Measurements from ENCODE around the gene KCNN3.

Gene KCNN3

DNA sequence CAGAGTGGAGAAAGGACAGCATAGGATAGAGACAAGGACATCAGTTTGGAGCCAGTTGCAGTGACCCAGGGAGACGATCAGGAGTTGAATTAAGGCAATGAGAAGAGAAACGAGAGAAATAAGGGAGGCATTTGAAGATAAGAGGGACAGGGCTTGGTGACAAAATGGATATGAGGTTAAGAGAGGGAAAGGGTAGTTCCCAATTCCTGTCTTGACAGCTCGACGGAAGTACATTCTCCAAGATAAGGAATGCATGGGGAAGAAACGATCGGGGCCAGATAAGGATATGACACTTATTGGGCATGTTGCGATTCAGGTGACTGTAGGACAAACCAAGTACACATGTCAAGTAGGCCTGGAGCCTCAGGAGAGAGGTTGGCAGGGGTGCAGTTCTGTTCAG is 18.7 kb upstream of the KCNN3 start:
- Histone ChIP-seq H3K9ac (ENCODE audit: low read depth, low read length) (no peak overlapping the region), H3K36me3 (ENCODE audit: insufficient read depth, low read length) (no peaks in the 10 kb centered on the region), H3K4me1 (ENCODE audit: insufficient read depth, low read length) (no peaks in the 10 kb centered on the region), H3K9me3 (ENCODE audit: control insufficient read depth, insufficient read depth, low read length) (no peaks in the 10 kb centered on the region)

DNA sequence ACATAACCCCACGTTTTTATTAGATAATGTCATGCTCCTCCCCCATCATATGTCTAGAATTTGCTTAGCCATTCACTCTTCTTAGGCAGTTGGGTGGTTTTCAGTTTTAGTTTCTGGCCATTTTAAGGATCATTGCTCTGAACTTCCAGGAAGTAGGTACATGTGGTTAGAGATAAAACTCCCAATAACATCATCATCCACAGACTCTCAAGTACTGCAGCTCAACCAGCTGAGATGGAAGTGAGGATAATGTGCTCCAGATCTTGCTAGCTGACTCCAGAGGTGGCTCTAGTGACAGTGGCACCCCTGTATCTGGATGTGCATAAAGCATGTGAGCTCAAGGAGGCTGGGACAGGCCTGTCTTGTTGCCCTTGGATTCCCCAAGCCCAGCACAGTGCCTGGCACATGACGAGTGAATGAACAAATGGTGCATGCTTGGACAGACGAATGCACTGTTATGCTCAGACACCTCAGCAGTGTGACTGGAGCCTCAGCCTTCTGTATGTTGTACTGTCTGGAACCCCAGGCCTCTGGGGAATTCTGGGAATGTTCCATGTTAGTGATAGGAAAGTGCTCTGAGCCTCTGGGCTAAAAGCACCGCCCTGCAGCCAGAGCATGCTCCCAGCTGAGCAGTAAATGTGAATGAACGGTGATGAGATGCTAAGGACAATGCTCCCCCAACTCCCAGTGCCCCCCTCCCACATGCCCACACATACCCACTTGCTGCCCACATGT is 16.4 kb upstream of the KCNN3 start:
- no peaks in the 10 kb centered on the region for H3K9me3 ChIP-seq (ENCODE audit: control insufficient read depth, insufficient read depth, low read length)
- H3K36me3 ChIP-seq (ENCODE audit: insufficient read depth, low read length): no peaks in the 10 kb centered on the region
- no peaks in the 10 kb centered on the region for H3K4me1 ChIP-seq (ENCODE audit: insufficient read depth, low read length)
- H3K9ac ChIP-seq (ENCODE audit: low read depth, low read length): no peak overlapping the region

GRCh38 chr1:154884869-154885701 is 15.0 kb upstream of the KCNN3 start:
- Histone ChIP-seq H3K4me1 (ENCODE audit: insufficient read depth, low read length) (no peaks in the 10 kb centered on the region), H3K36me3 (ENCODE audit: insufficient read depth, low read length) (no peaks in the 10 kb centered on the region), H3K9me3 (ENCODE audit: control insufficient read depth, insufficient read depth, low read length) (no peaks in the 10 kb centered on the region), H3K9ac (ENCODE audit: low read depth, low read length) (no peak overlapping the region)

- no peak overlapping the region for H3K9ac ChIP-seq (ENCODE audit: low read depth, low read length)
- no peaks in the 10 kb centered on the region for H3K9me3 ChIP-seq (ENCODE audit: control insufficient read depth, insufficient read depth, low read length)
- no peaks in the 10 kb centered on the region for H3K4me1 ChIP-seq (ENCODE audit: insufficient read depth, low read length)
- H3K36me3 ChIP-seq (ENCODE audit: insufficient read depth, low read length): no peaks in the 10 kb centered on the region
These were observed 14.1 kb upstream of the KCNN3 start for GRCh38 chr1:154883919-154884868.

DNA sequence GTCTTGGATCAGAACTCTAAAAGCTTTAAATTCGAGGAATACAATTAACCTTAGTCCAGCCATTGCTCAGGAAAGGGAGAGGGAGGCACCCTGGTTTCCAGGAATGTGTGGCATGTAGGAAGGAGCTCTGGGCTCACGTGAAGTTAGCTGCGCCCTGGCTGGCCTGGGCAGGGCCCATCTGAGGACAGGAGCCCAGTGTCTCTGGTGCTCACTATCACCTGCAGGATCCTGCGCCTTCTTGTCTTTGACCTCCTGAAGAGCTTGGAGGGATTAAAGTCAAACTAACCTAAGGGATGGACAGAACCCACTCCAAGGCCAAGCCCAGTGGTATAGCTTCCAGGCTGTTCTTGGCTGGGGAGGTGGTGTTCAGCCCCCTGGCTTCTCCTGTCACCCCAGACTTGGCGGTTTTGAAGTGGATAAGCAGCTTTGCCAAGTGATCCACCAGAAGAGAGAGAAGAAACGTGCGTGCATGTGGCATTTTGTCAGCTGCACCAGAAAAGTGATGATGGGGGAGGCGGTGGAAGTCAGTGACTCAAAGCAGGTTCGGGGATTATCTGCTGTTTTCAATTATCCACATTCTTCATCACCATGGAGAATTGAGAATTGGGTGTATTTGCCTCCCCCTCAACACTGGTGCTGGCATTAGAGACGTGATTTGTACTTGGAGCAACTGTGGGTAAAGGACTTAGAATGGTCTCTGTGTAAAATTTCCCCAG is 11.9 kb upstream of the KCNN3 start:
- Histone ChIP-seq H3K9me3 (ENCODE audit: control insufficient read depth, insufficient read depth, low read length) (no peaks in the 10 kb centered on the region), H3K36me3 (ENCODE audit: insufficient read depth, low read length) (no peaks in the 10 kb centered on the region), H3K4me1 (ENCODE audit: insufficient read depth, low read length) (no peaks in the 10 kb centered on the region), H3K9ac (ENCODE audit: low read depth, low read length) (no peak overlapping the region)

DNA sequence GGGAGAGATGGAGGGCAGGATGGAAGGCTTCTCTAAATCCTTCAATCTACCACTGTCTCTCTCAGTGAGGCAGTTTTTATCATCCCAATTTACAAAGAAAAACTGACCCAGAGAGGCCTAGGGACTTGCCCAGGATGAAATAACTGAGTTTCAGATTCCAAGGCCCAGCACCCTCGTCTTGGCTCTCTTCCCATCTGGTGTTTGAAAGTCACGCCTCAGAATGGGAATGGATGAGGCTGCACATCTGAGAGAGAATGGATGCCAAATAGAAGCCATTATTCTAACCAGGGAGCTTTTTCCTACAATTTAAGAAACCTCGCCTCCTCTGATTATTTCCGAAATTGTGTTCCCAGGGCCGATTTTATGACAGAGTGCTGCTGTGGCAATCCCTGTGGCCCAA is 10.6 kb upstream of the KCNN3 start:
- Histone ChIP-seq H3K36me3 (ENCODE audit: insufficient read depth, low read length) (no peaks in the 10 kb centered on the region), H3K9me3 (ENCODE audit: control insufficient read depth, insufficient read depth, low read length) (no peaks in the 10 kb centered on the region), H3K9ac (ENCODE audit: low read depth, low read length) (no peak overlapping the region), H3K4me1 (ENCODE audit: insufficient read depth, low read length) (no peaks in the 10 kb centered on the region)

DNA sequence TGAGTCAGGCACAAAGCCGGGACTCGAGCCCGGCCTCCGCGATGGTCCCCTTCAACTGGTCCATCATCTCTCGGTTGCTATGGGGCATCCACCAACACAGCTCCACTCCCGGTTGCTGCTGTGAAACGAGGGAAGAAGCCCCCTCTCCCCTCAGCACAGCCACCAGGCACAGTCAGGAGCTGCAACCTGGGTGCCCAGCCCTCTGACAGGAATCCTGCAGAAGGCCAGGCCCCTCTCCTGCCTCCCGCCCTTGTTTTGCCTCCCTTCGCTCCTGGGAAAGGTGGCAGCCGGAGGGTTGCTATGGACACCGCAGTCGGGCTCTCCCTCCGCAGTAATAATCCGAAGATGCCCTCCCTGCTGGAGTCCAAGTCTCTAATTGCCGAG is 8.9 kb upstream of the KCNN3 start:
- Histone ChIP-seq H3K4me1 (ENCODE audit: insufficient read depth, low read length) (no peaks in the 10 kb centered on the region), H3K9ac (ENCODE audit: low read depth, low read length) (no peak overlapping the region)

DNA sequence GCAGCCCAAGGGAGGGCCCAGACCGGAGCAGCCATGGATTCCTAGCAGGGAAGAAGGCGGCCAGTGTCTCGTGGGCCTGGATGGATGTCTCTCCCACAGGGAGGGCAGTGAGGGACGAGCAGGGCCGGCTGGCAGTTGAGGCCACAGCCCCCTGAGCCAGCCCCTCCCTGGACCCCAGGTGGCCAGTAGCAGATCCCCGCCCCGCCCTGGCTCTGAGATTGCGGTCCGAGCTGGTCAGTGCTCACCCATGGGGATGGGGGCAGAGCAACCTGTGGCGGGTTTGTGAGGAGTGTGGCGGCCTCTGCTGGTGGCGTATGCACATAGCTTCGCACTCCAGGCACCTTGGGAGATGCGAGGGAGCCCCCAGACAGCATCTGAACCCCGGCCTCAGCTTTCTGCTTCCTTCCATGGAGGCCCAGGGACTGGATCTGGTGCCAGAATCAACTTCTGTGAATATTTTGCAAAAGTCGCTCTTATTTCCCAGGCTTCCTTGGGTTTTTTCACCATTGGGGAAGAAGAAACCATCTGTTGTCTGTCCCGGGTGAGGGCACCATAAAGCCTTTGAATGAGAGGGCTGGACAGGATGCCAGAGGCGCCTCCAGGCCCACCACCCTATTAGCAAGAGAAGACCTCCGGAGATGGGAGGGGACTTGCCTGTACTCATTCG is 8.4 kb upstream of the KCNN3 start:
- Histone ChIP-seq H3K36me3 (ENCODE audit: insufficient read depth, low read length) (no peaks in the 10 kb centered on the region), H3K4me1 (ENCODE audit: insufficient read depth, low read length) (no peaks in the 10 kb centered on the region), H3K9me3 (ENCODE audit: control insufficient read depth, insufficient read depth, low read length) (no peaks in the 10 kb centered on the region), H3K9ac (ENCODE audit: low read depth, low read length) (peak overlapping the region; percentile 2; the same call in 1 of the 2 replicates)

More for the DNA sequence above, 8.9 kb upstream of the KCNN3 start:
- H3K9me3 ChIP-seq (ENCODE audit: control insufficient read depth, insufficient read depth, low read length): no peaks in the 10 kb centered on the region
- no peaks in the 10 kb centered on the region for H3K36me3 ChIP-seq (ENCODE audit: insufficient read depth, low read length)

DNA sequence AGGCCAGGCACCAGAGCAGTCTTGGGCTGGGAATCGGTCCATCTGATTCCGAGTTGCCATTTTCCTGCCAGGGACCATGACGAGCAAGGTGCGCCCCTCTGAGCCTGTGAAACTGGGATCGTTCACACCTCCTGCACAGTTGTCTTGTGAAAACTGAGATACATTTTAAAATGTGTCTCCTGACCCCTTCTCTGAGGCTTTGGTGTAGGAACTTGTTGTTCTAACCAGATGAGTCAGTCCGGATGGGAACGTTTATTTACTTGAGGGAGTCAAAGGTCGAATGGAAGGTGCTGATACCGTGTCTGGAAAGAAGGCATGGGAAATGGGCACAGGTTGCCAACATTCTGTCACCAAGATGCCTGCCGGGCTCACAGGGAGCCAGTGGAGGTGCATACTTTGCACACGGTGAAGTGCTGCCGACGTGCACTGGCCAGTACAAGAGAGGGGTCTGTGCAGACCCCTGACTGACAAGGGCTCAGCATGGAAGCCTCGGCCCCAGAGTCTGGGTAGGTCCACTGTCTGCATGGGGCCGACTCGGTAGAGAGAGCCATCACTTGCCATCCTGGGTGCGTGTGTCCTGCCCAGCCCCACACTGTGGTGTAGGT is 7.4 kb upstream of the KCNN3 start:
- Histone ChIP-seq H3K36me3 (ENCODE audit: insufficient read depth, low read length) (no peaks in the 10 kb centered on the region), H3K9me3 (ENCODE audit: control insufficient read depth, insufficient read depth, low read length) (no peaks in the 10 kb centered on the region), H3K9ac (ENCODE audit: low read depth, low read length) (no peak overlapping the region), H3K4me1 (ENCODE audit: insufficient read depth, low read length) (no peaks in the 10 kb centered on the region)

GRCh38 chr1:154876842-154877369 is 6.8 kb upstream of the KCNN3 start:
- Histone ChIP-seq H3K9me3 (ENCODE audit: control insufficient read depth, insufficient read depth, low read length) (no peaks in the 10 kb centered on the region), H3K4me1 (ENCODE audit: insufficient read depth, low read length) (no peaks in the 10 kb centered on the region), H3K36me3 (ENCODE audit: insufficient read depth, low read length) (no peaks in the 10 kb centered on the region), H3K9ac (ENCODE audit: low read depth, low read length) (no peak overlapping the region)

- H3K9ac ChIP-seq (ENCODE audit: low read depth, low read length): no peak overlapping the region
- H3K4me1 ChIP-seq (ENCODE audit: insufficient read depth, low read length): peaks cover 7% of the 10 kb centered on the region; the same call in 1 of the 2 replicates
- H3K9me3 ChIP-seq (ENCODE audit: control insufficient read depth, insufficient read depth, low read length): no peaks in the 10 kb centered on the region
- H3K36me3 ChIP-seq (ENCODE audit: insufficient read depth, low read length): no peaks in the 10 kb centered on the region
These were observed 4.4 kb upstream of the KCNN3 start for GRCh38 chr1:154874465-154874864.

GRCh38 chr1:154873321-154873950 is 3.4 kb upstream of the KCNN3 start:
- H3K36me3 ChIP-seq (ENCODE audit: insufficient read depth, low read length): no peaks in the 10 kb centered on the region

More at GRCh38 chr1:154873321-154873950, 3.4 kb upstream of the KCNN3 start:
- Histone ChIP-seq H3K4me1 (ENCODE audit: insufficient read depth, low read length) (peaks cover 8% of the 10 kb centered on the region; the same call in 1 of the 2 replicates), H3K9me3 (ENCODE audit: control insufficient read depth, insufficient read depth, low read length) (no peaks in the 10 kb centered on the region), H3K9ac (ENCODE audit: low read depth, low read length) (no peak overlapping the region)

Measured in ES-I3 (cell line).